Measurements from ENCODE around the gene EMP1. TPM values are rescaled to one million over a fixed set of nuclear protein-coding genes. Genes with fewer than 3 reads are reported as not detected.
A peak's percentile ranks its signal among the peaks of the same experiment; 100 is the strongest.

EMP1 gene
- total and polyA plus RNA-seq, 4 donors = 67.5 to 348 (median 167) TPM

DNA sequence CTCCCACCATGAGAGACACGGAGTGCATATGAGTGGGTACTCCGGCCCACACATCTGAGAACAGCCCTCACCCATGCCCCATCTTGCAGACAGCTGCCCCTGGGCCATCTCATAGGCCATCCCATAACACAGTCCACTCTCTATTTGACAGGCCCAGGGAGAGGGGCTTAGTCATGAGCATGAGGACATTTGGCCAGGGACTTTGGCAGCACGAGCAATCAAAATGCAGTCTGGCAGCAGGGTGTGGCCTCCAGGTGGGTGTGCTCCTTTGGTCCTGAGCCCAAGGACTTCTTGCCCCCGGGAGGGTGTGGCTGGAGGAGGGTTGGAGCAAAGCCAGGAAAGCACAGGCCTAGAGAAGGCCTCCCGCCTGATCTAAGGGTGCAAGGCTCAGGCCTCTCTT, 25.6 kb downstream of the EMP1 start:
- 69 to 81% methylated on average over 5 of the region's 5 CpGs for WGBS, 2 donors
- ATAC-seq (ENCODE audit: insufficient read depth, low FRiP score) = no peak
- no peak for DNase-seq
- no peak overlapping the region for H3K9ac ChIP-seq (ENCODE audit: insufficient read depth in 1 of 2, low read length in 2 of 2)
- H3K9me3 ChIP-seq (ENCODE audit: control insufficient read depth in 4 of 4, insufficient read depth in 3 of 4, low read length in 3 of 4) = no peaks in the 10 kb centered on the region
- H3K4me1 ChIP-seq (ENCODE audit: control insufficient read depth in 5 of 5, insufficient read depth in 5 of 5, low read length in 5 of 5) = peaks cover 0 to 6% (median 5%) of the 10 kb centered on the region in 5 donors
- H3K27ac ChIP-seq (ENCODE audit: low read depth in 1 of 2, low read length in 1 of 2) = no peak overlapping the region
- TF ChIP-seq, protein P1, sequence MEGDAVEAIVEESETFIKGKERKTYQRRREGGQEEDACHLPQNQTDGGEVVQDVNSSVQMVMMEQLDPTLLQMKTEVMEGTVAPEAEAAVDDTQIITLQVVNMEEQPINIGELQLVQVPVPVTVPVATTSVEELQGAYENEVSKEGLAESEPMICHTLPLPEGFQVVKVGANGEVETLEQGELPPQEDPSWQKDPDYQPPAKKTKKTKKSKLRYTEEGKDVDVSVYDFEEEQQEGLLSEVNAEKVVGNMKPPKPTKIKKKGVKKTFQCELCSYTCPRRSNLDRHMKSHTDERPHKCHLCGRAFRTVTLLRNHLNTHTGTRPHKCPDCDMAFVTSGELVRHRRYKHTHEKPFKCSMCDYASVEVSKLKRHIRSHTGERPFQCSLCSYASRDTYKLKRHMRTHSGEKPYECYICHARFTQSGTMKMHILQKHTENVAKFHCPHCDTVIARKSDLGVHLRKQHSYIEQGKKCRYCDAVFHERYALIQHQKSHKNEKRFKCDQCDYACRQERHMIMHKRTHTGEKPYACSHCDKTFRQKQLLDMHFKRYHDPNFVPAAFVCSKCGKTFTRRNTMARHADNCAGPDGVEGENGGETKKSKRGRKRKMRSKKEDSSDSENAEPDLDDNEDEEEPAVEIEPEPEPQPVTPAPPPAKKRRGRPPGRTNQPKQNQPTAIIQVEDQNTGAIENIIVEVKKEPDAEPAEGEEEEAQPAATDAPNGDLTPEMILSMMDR (IDR thresholded peaks at IDR 0.05; ENCODE audit: control extremely low read depth, extremely low read depth) = no peak
- peaks cover 0 to 3% (median 0%) of the 10 kb centered on the region in 3 donors for H3K27me3 ChIP-seq (ENCODE audit: control insufficient read depth in 3 of 3, insufficient read depth in 3 of 3, low read length in 2 of 3)
- H3K4me3 ChIP-seq = no peak overlapping the region
- H3K36me3 ChIP-seq (ENCODE audit: control insufficient read depth in 4 of 4, insufficient read depth in 4 of 4, low read length in 4 of 4) = peaks cover 0 to 5% (median 2%) of the 10 kb centered on the region in 4 donors

DNA sequence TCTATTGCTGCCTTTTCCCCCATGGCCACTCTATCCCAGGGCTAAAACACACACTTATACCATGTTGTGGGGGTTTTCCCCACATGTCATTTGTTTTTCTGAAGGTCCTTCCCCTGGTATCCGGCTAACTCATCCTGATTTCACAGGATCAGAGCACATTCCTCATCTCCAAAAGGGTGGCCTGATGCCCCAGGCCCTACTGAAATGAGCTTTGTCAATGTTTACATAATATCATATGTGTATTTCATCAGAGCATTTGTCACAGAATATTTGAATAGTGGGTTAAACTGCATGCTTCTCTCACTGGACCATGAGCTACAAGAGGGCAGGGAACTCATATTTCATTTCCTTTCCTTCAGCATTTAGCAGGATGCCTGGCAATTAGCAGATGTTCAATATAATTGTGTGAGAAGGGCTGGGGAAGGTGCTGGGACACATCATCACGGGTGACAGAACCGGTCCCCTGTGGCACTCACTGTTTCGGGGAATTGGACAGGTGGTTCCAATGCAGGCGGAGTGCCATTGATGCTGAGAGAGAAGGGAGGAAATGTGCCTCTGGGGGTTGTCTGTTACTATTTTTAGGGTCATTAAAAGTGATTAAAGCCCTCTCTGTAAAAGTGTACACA, 26.8 kb downstream of the EMP1 start:
- peaks cover 0 to 1% (median 0%) of the 10 kb centered on the region in 4 donors for H3K36me3 ChIP-seq (ENCODE audit: control insufficient read depth in 4 of 4, insufficient read depth in 4 of 4, low read length in 4 of 4)
- peaks cover 0 to 3% (median 0%) of the 10 kb centered on the region in 3 donors for H3K27me3 ChIP-seq (ENCODE audit: control insufficient read depth in 3 of 3, insufficient read depth in 3 of 3, low read length in 2 of 3)
- H3K27ac ChIP-seq (ENCODE audit: low read depth in 1 of 2, low read length in 1 of 2) = no peak overlapping the region
- no peak overlapping the region for H3K9ac ChIP-seq (ENCODE audit: insufficient read depth in 1 of 2, low read length in 2 of 2)
- ATAC-seq (ENCODE audit: insufficient read depth, low FRiP score) (no peak), DNase-seq (peak in 1 of 3 donors; percentile 29)
- peaks cover 0 to 6% (median 5%) of the 10 kb centered on the region in 5 donors for H3K4me1 ChIP-seq (ENCODE audit: control insufficient read depth in 5 of 5, insufficient read depth in 5 of 5, low read length in 5 of 5)
- TF ChIP-seq, protein P1 (IDR thresholded peaks at IDR 0.05; ENCODE audit: control extremely low read depth, extremely low read depth) = no peak
- H3K4me3 ChIP-seq = no peak overlapping the region
- 80 to 87% methylated on average over 5 of the region's 5 CpGs for WGBS, 2 donors
- H3K9me3 ChIP-seq (ENCODE audit: control insufficient read depth in 4 of 4, insufficient read depth in 3 of 4, low read length in 3 of 4) = no peaks in the 10 kb centered on the region

- DNase-seq = no peak
- H3K27me3 ChIP-seq (ENCODE audit: control insufficient read depth in 3 of 3, insufficient read depth in 3 of 3, low read length in 2 of 3) = peaks cover 0 to 3% (median 0%) of the 10 kb centered on the region in 3 donors
- TF ChIP-seq, protein P1 (IDR thresholded peaks at IDR 0.05; ENCODE audit: control extremely low read depth, extremely low read depth) = no peak
- H3K9ac ChIP-seq (ENCODE audit: insufficient read depth in 1 of 2, low read length in 2 of 2) = no peak overlapping the region
- WGBS, 2 donors = 62 to 70% methylated on average over 3 of the region's 3 CpGs
- no peak for ATAC-seq (ENCODE audit: insufficient read depth, low FRiP score)
- H3K4me1 ChIP-seq (ENCODE audit: control insufficient read depth in 5 of 5, insufficient read depth in 5 of 5, low read length in 5 of 5) = peaks cover 0 to 6% (median 5%) of the 10 kb centered on the region in 5 donors
- H3K9me3 ChIP-seq (ENCODE audit: control insufficient read depth in 4 of 4, insufficient read depth in 3 of 4, low read length in 3 of 4) = no peaks in the 10 kb centered on the region
- H3K4me3 ChIP-seq = no peak overlapping the region
- H3K27ac ChIP-seq (ENCODE audit: low read depth in 1 of 2, low read length in 1 of 2) = no peak overlapping the region
- H3K36me3 ChIP-seq (ENCODE audit: control insufficient read depth in 4 of 4, insufficient read depth in 4 of 4, low read length in 4 of 4) = no peaks in the 10 kb centered on the region
Observed at GRCh38 chr12:13223941-13224340, 27.4 kb downstream of the EMP1 start.
